Measurements from ENCODE around the gene SRGAP3. TPM values are rescaled to one million over a fixed set of nuclear protein-coding genes. Genes with fewer than 3 reads are reported as not detected.

The SRGAP3 gene
- total and polyA plus RNA-seq, 3 experiments from 2014 or later, result 0.84 to 2.1 (median 1.1) TPM

- no peak overlapping the region for H3K27ac ChIP-seq (ENCODE audit: low read depth, low read length)
- DNase-seq, result no peak
- no peaks in the 10 kb centered on the region for H3K4me1 Mint-ChIP-seq
- no peak overlapping the region for H3K27ac Mint-ChIP-seq
- peaks cover 0 to 2% (median 0%) of the 10 kb centered on the region in 3 donors for H3K36me3 Mint-ChIP-seq
- CTCF ChIA-PET, result no interaction called here
- H3K9me3 Mint-ChIP-seq, result peaks cover 0 to 1% (median 0%) of the 10 kb centered on the region in 5 donors
- no peak overlapping the region for H3K4me3 Mint-ChIP-seq
- no peak overlapping the region for H3K4me3 ChIP-seq (ENCODE audit: low read length)
- H3K4me1 ChIP-seq (ENCODE audit: insufficient read depth, low read length), result no peaks in the 10 kb centered on the region
- POLR2A ChIA-PET, result no interaction called here
- no peaks in the 10 kb centered on the region for H3K36me3 ChIP-seq (ENCODE audit: insufficient read depth, low read length)
- H3K27me3 Mint-ChIP-seq, result peaks cover 5 to 22% of the 10 kb centered on the region in 2 donors
- no peaks in the 10 kb centered on the region for H3K27me3 ChIP-seq (ENCODE audit: insufficient read depth, low read length, poor library complexity, severe bottlenecking)
- H3K9me3 ChIP-seq (ENCODE audit: low read length), result no peaks in the 10 kb centered on the region
Observed at GRCh38 chr3:9239680-9240079, 9.8 kb downstream of the SRGAP3 start.

DNA sequence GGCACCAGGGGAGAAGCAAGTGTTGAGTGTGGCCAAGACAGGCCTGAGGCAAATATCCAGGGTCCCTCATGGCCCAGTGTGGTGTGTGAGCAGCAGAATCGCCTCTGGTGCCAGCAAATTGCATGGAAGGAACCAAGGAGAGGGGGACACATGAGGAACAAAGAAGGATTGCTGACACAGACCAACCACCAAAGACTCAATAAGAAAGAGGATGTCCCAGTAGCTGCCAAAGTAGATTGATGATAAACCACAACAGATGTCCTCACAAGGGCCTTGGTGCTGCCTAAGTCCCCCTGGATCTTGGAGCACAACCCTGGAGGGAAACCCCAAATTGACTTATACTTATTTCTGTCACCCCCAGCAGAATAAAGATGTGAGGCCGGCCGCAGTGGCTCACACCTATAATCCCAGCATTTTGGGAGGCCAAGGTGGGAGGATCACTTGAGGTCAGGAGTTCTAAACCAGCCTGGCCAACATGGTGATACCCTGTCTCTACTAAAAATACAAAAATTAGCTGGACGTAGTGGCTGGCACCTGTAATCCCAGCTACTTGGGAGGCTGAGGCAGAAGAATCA lies 10.6 kb downstream of the SRGAP3 start:
- peak overlapping the region in 1 of 8 donors; percentile 63 for H3K27ac Mint-ChIP-seq
- POLR2A ChIA-PET, result no interaction called here
- H3K4me1 Mint-ChIP-seq, result no peaks in the 10 kb centered on the region
- DNase-seq, result no peak
- Histone ChIP-seq H3K9me3 (ENCODE audit: low read length) (no peaks in the 10 kb centered on the region), H3K36me3 (ENCODE audit: insufficient read depth, low read length) (no peaks in the 10 kb centered on the region), H3K4me1 (ENCODE audit: insufficient read depth, low read length) (no peaks in the 10 kb centered on the region), H3K4me3 (ENCODE audit: low read length) (no peak overlapping the region), H3K27me3 (ENCODE audit: insufficient read depth, low read length, poor library complexity, severe bottlenecking) (no peaks in the 10 kb centered on the region), H3K27ac (ENCODE audit: low read depth, low read length) (no peak overlapping the region)
- peaks cover under 1 to 26% of the 10 kb centered on the region in 2 donors for H3K27me3 Mint-ChIP-seq
- CTCF ChIA-PET, result no interaction called here
- no peak overlapping the region for H3K4me3 Mint-ChIP-seq
- peaks cover 0 to 1% (median 0%) of the 10 kb centered on the region in 5 donors for H3K9me3 Mint-ChIP-seq
- H3K36me3 Mint-ChIP-seq, result peaks cover 0 to 2% (median 0%) of the 10 kb centered on the region in 3 donors

- peaks cover 0 to 2% (median 0%) of the 10 kb centered on the region in 3 donors for H3K36me3 Mint-ChIP-seq
- no peak overlapping the region for H3K4me3 Mint-ChIP-seq
- H3K9me3 ChIP-seq (ENCODE audit: low read length), result no peaks in the 10 kb centered on the region
- H3K27ac ChIP-seq (ENCODE audit: low read depth, low read length), result no peak overlapping the region
- no peak for DNase-seq
- ChIA-PET CTCF (no interaction called here), POLR2A (no interaction called here)
- no peak overlapping the region for H3K4me3 ChIP-seq (ENCODE audit: low read length)
- H3K4me1 ChIP-seq (ENCODE audit: insufficient read depth, low read length), result no peaks in the 10 kb centered on the region
- H3K4me1 Mint-ChIP-seq, result no peaks in the 10 kb centered on the region
- no peaks in the 10 kb centered on the region for H3K36me3 ChIP-seq (ENCODE audit: insufficient read depth, low read length)
- H3K27me3 ChIP-seq (ENCODE audit: insufficient read depth, low read length, poor library complexity, severe bottlenecking), result no peaks in the 10 kb centered on the region
- H3K27ac Mint-ChIP-seq, result no peak overlapping the region
- H3K9me3 Mint-ChIP-seq, result peaks cover 0 to 1% (median 0%) of the 10 kb centered on the region in 5 donors
- H3K27me3 Mint-ChIP-seq, result peaks cover 0 to 26% of the 10 kb centered on the region in 2 donors
Observed at GRCh38 chr3:9238276-9238675, 11.2 kb downstream of the SRGAP3 start.

DNA sequence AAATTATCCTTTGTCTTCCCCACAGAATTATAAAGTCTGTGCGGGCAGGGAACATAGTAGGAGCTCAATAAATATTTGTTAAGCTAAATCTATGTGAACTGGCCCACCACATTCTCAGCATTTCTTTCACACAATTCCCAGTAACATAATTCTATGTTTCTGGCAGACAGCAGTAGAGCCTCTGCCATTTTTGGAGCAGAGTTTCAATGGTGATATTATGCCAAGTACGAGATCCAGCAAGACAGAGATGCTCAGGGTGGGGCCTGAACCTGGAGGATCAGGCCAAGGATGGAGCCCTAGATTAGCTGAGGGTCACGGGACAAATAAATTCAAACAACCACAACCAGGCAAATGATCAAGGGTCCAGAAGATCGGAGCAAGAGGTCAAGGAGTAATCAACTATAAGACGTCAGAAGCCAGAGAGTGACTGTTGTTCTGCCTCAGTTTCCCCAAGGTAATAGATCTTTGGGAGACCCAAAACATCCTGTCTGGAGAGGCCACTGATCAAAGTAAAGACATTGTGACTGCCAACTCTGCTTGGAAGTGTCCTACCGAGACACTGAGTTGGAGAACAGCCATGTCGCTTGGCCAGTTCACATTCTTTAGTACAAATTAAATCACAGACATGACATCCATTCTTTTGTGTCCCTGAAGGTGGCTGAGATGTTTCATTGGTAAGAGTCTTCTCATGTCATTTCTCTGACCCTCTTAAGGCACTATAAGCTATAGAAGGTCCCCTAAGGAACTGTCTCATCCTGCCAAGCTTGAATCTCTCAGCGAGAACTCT lies 15.4 kb downstream of the SRGAP3 start:
- H3K36me3 Mint-ChIP-seq, result peaks cover 0 to 2% (median 0%) of the 10 kb centered on the region in 3 donors
- no peak overlapping the region for H3K27ac Mint-ChIP-seq
- H3K27me3 Mint-ChIP-seq, result peaks cover 0 to 19% of the 10 kb centered on the region in 2 donors
- H3K4me3 Mint-ChIP-seq, result no peak overlapping the region
- Histone ChIP-seq H3K27me3 (ENCODE audit: insufficient read depth, low read length, poor library complexity, severe bottlenecking) (no peaks in the 10 kb centered on the region), H3K36me3 (ENCODE audit: insufficient read depth, low read length) (no peaks in the 10 kb centered on the region), H3K9me3 (ENCODE audit: low read length) (no peaks in the 10 kb centered on the region), H3K4me1 (ENCODE audit: insufficient read depth, low read length) (no peaks in the 10 kb centered on the region), H3K27ac (ENCODE audit: low read depth, low read length) (no peak overlapping the region), H3K4me3 (ENCODE audit: low read length) (no peak overlapping the region)
- ChIA-PET CTCF (no interaction called here), POLR2A (no interaction called here)
- DNase-seq, result no peak
- H3K4me1 Mint-ChIP-seq, result no peaks in the 10 kb centered on the region
- peaks cover 0 to 1% (median 0%) of the 10 kb centered on the region in 5 donors for H3K9me3 Mint-ChIP-seq

GRCh38 chr3:9233101-9233500 lies 16.3 kb downstream of the SRGAP3 start:
- no peaks in the 10 kb centered on the region for H3K4me1 ChIP-seq (ENCODE audit: insufficient read depth, low read length)
- POLR2A ChIA-PET, result no interaction called here
- H3K9me3 ChIP-seq (ENCODE audit: low read length), result no peaks in the 10 kb centered on the region
- H3K4me3 ChIP-seq (ENCODE audit: low read length), result no peak overlapping the region
- Mint-ChIP-seq H3K9me3 (peaks cover 0 to 1% (median 0%) of the 10 kb centered on the region in 5 donors), H3K27ac (peak overlapping the region in 1 of 8 donors; percentile 26), H3K4me1 (no peaks in the 10 kb centered on the region), H3K27me3 (peaks cover 0 to 19% of the 10 kb centered on the region in 2 donors), H3K4me3 (no peak overlapping the region), H3K36me3 (peaks cover 0 to 2% (median 0%) of the 10 kb centered on the region in 3 donors)
- CTCF ChIA-PET, result no interaction called here
- H3K36me3 ChIP-seq (ENCODE audit: insufficient read depth, low read length), result no peaks in the 10 kb centered on the region
- H3K27ac ChIP-seq (ENCODE audit: low read depth, low read length), result no peak overlapping the region
- no peak for DNase-seq
- H3K27me3 ChIP-seq (ENCODE audit: insufficient read depth, low read length, poor library complexity, severe bottlenecking), result no peaks in the 10 kb centered on the region

- POLR2A ChIA-PET, result no interaction called here
- peaks cover 0 to 18% of the 10 kb centered on the region in 2 donors for H3K27me3 Mint-ChIP-seq
Observed at GRCh38 chr3:9231937-9232336, 17.5 kb downstream of the SRGAP3 start.

GRCh38 chr3:9231471-9231870 lies 18.0 kb downstream of the SRGAP3 start:
- H3K4me1 ChIP-seq (ENCODE audit: insufficient read depth, low read length), result no peaks in the 10 kb centered on the region
- Mint-ChIP-seq H3K27me3 (peaks cover 0 to 15% of the 10 kb centered on the region in 2 donors), H3K9me3 (peaks cover 0 to 1% (median 0%) of the 10 kb centered on the region in 5 donors), H3K36me3 (peaks cover 0 to 2% (median 0%) of the 10 kb centered on the region in 3 donors), H3K27ac (peak overlapping the region in 1 of 8 donors; percentile 11), H3K4me3 (no peak overlapping the region), H3K4me1 (no peaks in the 10 kb centered on the region)
- H3K27ac ChIP-seq (ENCODE audit: low read depth, low read length), result no peak overlapping the region
- no peaks in the 10 kb centered on the region for H3K9me3 ChIP-seq (ENCODE audit: low read length)
- no peaks in the 10 kb centered on the region for H3K27me3 ChIP-seq (ENCODE audit: insufficient read depth, low read length, poor library complexity, severe bottlenecking)
- ChIA-PET POLR2A (no interaction called here), CTCF (interaction anchor here (1.0 kb wide), 1 partner anchor 18 kb away, joined by 3 read pairs; the partner anchor contains the start of gene SRGAP3)
- DNase-seq, result no peak
- no peaks in the 10 kb centered on the region for H3K36me3 ChIP-seq (ENCODE audit: insufficient read depth, low read length)
- no peak overlapping the region for H3K4me3 ChIP-seq (ENCODE audit: low read length)

More at GRCh38 chr3:9231937-9232336, 17.5 kb downstream of the SRGAP3 start:
- Histone ChIP-seq H3K9me3 (ENCODE audit: low read length) (no peaks in the 10 kb centered on the region), H3K36me3 (ENCODE audit: insufficient read depth, low read length) (no peaks in the 10 kb centered on the region), H3K4me3 (ENCODE audit: low read length) (no peak overlapping the region), H3K27me3 (ENCODE audit: insufficient read depth, low read length, poor library complexity, severe bottlenecking) (no peaks in the 10 kb centered on the region), H3K27ac (ENCODE audit: low read depth, low read length) (no peak overlapping the region), H3K4me1 (ENCODE audit: insufficient read depth, low read length) (no peaks in the 10 kb centered on the region)
- peaks cover 0 to 1% (median 0%) of the 10 kb centered on the region in 5 donors for H3K9me3 Mint-ChIP-seq
- H3K4me1 Mint-ChIP-seq, result no peaks in the 10 kb centered on the region
- H3K36me3 Mint-ChIP-seq, result peaks cover 0 to 2% (median 0%) of the 10 kb centered on the region in 3 donors
- CTCF ChIA-PET, result interaction anchor here (1.0 kb wide), 1 partner anchor 17 kb away, joined by 3 read pairs; the partner anchor contains the start of gene SRGAP3
- DNase-seq, result no peak
- no peak overlapping the region for H3K4me3 Mint-ChIP-seq
- no peak overlapping the region for H3K27ac Mint-ChIP-seq

DNA sequence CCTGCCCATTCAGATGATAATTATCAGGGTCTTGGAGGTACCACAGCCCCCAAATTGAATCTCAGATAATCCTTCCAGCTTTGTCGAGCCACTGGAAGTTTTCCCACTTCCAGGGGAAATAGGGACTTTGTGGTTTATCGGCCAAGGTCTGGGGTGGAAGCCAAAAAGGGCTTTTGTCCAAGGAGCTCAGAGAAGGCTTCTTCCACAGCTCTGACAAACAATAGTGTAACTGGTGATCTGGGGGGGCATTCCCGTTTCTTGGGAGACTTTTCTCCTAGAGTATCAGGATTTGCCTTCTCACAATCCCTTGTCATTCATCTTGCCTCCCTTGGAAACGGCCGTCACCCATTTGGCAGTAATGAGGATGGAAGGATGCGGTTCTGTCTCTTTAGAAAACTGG lies 18.4 kb downstream of the SRGAP3 start:
- H3K36me3 ChIP-seq (ENCODE audit: insufficient read depth, low read length), result no peaks in the 10 kb centered on the region
- CTCF ChIA-PET, result interaction anchor here (1.0 kb wide), 1 partner anchor 18 kb away, joined by 3 read pairs; the partner anchor contains the start of gene SRGAP3
- H3K27ac ChIP-seq (ENCODE audit: low read depth, low read length), result no peak overlapping the region
- Mint-ChIP-seq H3K4me1 (no peaks in the 10 kb centered on the region), H3K27me3 (peaks cover 0 to 10% of the 10 kb centered on the region in 2 donors), H3K27ac (no peak overlapping the region), H3K36me3 (peaks cover 0 to 2% (median 0%) of the 10 kb centered on the region in 3 donors), H3K4me3 (no peak overlapping the region), H3K9me3 (peaks cover 0 to 1% (median 0%) of the 10 kb centered on the region in 5 donors)
- POLR2A ChIA-PET, result no interaction called here
- H3K27me3 ChIP-seq (ENCODE audit: insufficient read depth, low read length, poor library complexity, severe bottlenecking), result no peaks in the 10 kb centered on the region
- H3K9me3 ChIP-seq (ENCODE audit: low read length), result no peaks in the 10 kb centered on the region
- H3K4me1 ChIP-seq (ENCODE audit: insufficient read depth, low read length), result no peaks in the 10 kb centered on the region
- no peak for DNase-seq
- H3K4me3 ChIP-seq (ENCODE audit: low read length), result no peak overlapping the region

Measured in CD8-positive, alpha-beta memory T cell (primary cell).